CD4-positive, alpha-beta T cell treated with Interleukin-10 for 1 hour (primary cell): Measurements from ENCODE around the gene DYTN.

Experiments used
- DNase-seq: peaks from one replicate; pipeline ENCODE4 v3.0.0-alpha.2; 2020

DYTN gene

DNA sequence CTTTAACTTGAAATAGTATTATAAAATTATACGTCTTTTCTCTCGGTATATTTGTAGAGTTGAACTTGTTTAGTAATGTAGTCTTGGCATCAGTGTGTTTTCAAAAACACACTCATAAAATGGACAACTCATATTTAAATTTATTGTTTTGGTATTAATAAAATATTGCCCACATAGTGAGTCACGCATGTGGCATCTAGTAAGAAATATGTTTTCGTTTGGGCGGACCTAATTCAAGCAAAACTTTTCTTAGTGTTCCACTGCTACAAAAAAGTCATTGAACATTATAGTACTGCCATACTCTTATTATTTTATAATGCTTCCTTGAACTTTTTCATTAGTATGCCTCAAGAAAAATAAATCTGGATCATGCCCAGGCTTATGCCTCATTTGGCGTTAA, 107.0 kb downstream of the DYTN start:
- no peak for DNase-seq

DNA sequence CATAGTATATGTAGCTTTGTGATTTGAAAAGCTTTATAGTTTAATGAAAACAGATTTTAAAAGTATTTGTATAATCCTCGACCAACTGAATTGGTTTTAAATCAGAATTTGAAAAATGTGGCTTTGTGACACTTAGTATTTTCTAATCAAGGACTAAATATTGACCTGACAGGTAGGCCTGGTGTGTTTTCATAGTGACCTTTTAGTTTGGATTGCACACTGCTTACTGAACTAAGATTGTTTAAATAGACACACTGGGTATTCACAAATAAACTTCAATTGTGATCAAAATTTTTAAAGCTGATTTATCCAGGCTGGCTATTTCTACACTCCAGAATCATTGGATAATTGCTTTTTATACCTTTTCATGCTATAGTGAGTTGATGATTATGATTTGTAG, 107.7 kb downstream of the DYTN start:
- DNase-seq, result no peak

DNA sequence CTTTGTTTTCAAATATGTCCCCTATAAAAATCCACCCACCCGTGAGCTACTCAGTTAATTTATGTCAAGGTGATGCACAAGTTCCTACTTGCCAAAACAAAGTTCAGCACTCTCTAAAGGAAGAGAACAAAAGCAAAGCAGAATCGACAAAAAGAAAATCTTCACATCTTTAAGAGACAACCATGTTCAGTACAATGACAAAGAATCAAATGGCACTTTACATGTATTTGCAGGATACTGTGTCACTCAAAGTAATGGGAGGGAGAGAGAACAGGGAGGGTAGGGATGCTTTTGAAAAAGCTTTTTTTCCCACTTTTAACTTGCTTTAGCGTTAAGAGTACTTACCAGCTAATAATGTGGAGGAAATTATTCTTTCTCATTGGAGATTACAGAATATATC, 115.0 kb downstream of the DYTN start:
- DNase-seq, result no peak
